ENCODE results near the gene AKR1C2. TPM values are rescaled to one million over a fixed set of nuclear protein-coding genes. Genes with fewer than 3 reads are reported as not detected.
"Not testable (repeated sequence)": the region's sequence is repeated elsewhere in the genome, so short reads cannot be mapped to it uniquely, and the experiment has no call there.

Gene AKR1C2
- 1 to 10 TPM; 1.0 to 5.4 (median 4.4) TPM for total RNA-seq

GRCh38 chr10:5003127-5004029 lies at the start of gene AKR1C2:
AKR1C2 (minus strand) TSS chr10:5003857; CDS start chr10:5003835, 22 bp downstream.
- H3K36me3 ChIP-seq; H3K4me3 ChIP-seq; H3K27me3 ChIP-seq; H3K9me3 ChIP-seq; intact Hi-C loops (cut with DNase I; ENCODE audit: low total_unique reads); H3K4me1 ChIP-seq; DNase-seq; H3K27ac ChIP-seq: not testable (repeated sequence)

- H3K4me3 ChIP-seq; H3K4me1 ChIP-seq; H3K27me3 ChIP-seq; intact Hi-C loops (cut with DNase I; ENCODE audit: low total_unique reads); H3K36me3 ChIP-seq; H3K9me3 ChIP-seq; H3K27ac ChIP-seq; DNase-seq: not testable (repeated sequence)
Observed at GRCh38 chr10:5052951-5053500, 49.4 kb upstream of the AKR1C2 start.

DNA sequence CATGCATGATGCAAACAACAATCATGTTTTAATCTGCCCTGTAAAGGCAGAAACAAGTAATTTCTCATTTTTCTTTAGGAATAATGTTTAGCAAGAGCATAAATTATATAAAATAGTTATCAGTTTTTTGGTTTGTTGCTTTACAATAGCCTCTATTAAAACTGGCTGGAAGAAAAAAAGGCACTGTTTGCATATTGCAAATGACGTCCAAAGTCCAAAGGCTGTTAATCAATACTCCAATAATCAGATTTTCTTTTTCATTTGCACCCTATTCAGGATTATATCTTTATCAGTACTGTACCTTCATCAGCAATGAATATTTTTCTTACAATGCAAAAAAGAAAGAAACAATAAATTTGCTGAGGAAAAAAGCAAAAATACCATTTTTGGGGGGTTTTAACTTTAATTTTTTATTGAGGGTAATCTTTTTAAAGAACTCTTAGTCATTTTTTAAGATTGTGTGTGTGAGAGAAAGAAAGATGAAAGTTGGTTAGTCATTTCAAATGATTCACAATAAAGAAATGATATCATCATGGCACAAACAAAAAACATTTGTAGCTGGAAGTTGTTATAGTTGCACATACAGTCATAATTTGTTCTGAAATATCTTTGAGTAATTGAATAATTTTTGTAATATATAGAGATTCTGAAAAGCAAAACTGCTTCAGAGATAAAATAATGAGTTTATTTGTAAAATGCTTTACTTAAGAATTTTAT lies 44.4 kb upstream of the AKR1C2 start:
- intact Hi-C loops (cut with DNase I; ENCODE audit: low total_unique reads): no loop called here
- no peak overlapping the region for H3K4me3 ChIP-seq
- no peaks in the 10 kb centered on the region for H3K9me3 ChIP-seq
- no peak overlapping the region for H3K27ac ChIP-seq
- no peak for TF ChIP-seq CTCF (IDR thresholded peaks at IDR 0.05)
- no peak for TF ChIP-seq POLR2A (IDR thresholded peaks at IDR 0.05)
- no peak for DNase-seq
- H3K27me3 ChIP-seq: no peaks in the 10 kb centered on the region
- no peaks in the 10 kb centered on the region for H3K4me1 ChIP-seq
- H3K36me3 ChIP-seq: no peaks in the 10 kb centered on the region

- H3K4me1 ChIP-seq; H3K4me3 ChIP-seq; DNase-seq; intact Hi-C loops (cut with DNase I; ENCODE audit: low total_unique reads); H3K36me3 ChIP-seq; H3K9me3 ChIP-seq; H3K27ac ChIP-seq; H3K27me3 ChIP-seq: not testable (repeated sequence)
Observed at GRCh38 chr10:5047055-5047454, 43.4 kb upstream of the AKR1C2 start.

- Histone ChIP-seq H3K36me3 (no peaks in the 10 kb centered on the region), H3K4me1 (no peaks in the 10 kb centered on the region), H3K9me3 (no peaks in the 10 kb centered on the region), H3K27me3 (no peaks in the 10 kb centered on the region), H3K4me3 (no peak overlapping the region), H3K27ac (no peak overlapping the region)
- no peak for TF ChIP-seq CTCF (IDR thresholded peaks at IDR 0.05)
- TF ChIP-seq POLR2A (IDR thresholded peaks at IDR 0.05): no peak
- DNase-seq: no peak
- intact Hi-C loops (cut with DNase I; ENCODE audit: low total_unique reads): no loop called here
Observed at GRCh38 chr10:5046410-5046809, 42.8 kb upstream of the AKR1C2 start.

DNA sequence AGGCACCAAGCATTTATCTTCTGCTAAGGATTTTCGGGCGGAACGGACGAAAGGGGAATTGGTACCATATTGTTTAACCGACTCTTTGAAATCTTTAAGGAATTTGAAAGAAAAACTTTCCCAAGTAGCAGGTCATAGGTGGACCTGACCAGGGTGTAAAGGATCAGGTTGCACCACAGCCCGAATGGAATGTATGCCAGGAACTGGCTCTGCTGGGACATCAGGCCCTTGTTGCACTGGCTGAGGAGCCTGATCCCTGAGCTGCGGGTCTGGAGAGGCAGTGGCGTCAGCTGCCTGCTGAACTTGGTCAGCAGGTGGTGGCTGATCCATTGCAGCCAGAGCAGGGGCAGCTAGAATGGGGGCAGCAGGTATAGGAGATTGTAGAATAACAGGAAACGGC lies 41.4 kb upstream of the AKR1C2 start:
- no peak for TF ChIP-seq POLR2A (IDR thresholded peaks at IDR 0.05)
- TF ChIP-seq CTCF (IDR thresholded peaks at IDR 0.05): no peak
- DNase-seq: no peak
- Histone ChIP-seq H3K27ac (no peak overlapping the region), H3K27me3 (no peaks in the 10 kb centered on the region), H3K9me3 (no peaks in the 10 kb centered on the region), H3K36me3 (no peaks in the 10 kb centered on the region), H3K4me3 (no peak overlapping the region), H3K4me1 (no peaks in the 10 kb centered on the region)
- intact Hi-C loops (cut with DNase I; ENCODE audit: low total_unique reads): no loop called here
